Stimulated activated CD4-positive, alpha-beta T cell treated with anti-CD3 and anti-CD28 coated beads, Interleukin-1b, Interleukin-23, amount 100 ng/mL, for 4 hours (primary cell): Measurements from ENCODE around the gene PCDH17.

Experiments used
- DNase-seq, 2 donors: peaks; one replicate each; pipeline ENCODE4 v3.0.0-alpha.2; 2020; ENCODE audit warnings: low read depth in 2 of 2

PCDH17 gene

DNA sequence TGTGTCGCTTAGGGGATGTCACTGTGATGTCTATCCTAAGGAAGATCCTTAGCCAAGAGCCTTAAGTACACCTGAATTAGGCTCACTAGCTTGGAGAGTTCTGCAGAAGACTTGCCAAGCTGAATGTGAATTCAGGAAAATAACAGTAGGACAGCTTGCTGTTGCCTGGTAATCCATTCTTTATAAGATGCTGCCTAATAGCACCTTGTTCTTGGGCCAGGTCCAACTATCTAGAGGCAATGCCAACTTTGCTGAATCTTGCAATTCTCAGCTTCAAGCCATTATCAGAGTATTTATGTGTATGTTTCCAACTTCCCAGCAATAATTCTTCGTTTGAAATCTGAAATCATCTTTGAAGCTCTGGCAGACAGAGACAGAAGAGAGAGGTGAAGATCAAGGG lies 102.8 kb downstream of the PCDH17 start:
- DNase-seq = no peak

DNA sequence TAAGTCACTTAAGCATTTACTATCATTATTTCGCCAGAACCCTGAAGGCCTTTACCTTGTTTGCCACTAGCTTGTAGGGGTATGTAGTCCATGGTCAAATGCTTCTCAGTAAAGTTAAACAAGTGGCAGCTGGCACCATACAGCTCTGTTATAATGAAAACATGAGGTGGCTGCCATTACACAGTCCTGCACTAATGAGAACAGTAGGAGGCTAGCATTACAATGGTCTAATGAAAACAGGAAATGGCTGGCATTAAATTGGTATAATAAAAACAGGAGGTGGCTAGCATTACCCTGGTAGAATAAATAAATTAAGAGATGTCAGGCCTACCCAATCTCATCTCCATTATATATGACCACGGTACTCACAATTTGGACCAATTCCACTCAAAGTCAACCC lies 107.5 kb downstream of the PCDH17 start:
- no peak for DNase-seq

GRCh38 chr13:57739543-57740190 lies 108.1 kb downstream of the PCDH17 start:
- no peak for DNase-seq

- no peak for DNase-seq
Measured at GRCh38 chr13:57740719-57741118, 109.2 kb downstream of the PCDH17 start.

GRCh38 chr13:57748096-57748495 lies 116.6 kb downstream of the PCDH17 start:
- no peak for DNase-seq

GRCh38 chr13:57760951-57761350 lies 129.4 kb downstream of the PCDH17 start:
- DNase-seq = no peak

DNA sequence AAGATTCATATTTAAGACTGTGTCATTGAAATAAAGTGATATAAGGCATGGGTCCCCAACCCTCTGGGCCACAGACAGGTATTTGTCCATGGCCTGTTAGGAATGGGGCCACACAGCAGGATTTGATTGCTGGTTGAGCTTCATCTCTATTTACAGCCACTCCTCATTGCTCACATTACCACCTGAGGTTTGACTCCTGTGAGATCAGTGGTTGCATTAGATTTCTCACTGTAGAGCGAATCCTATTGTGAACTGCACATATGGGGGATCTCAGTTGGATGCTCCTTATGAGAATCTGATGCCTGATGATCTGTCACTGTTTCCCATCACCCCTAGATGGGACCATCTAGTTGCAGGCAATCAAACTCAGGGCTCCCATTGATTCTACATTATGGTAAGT lies 132.1 kb downstream of the PCDH17 start:
- no peak for DNase-seq
